ENCODE data around the gene MATK. TPM values are rescaled to one million over a fixed set of nuclear protein-coding genes. Genes with fewer than 3 reads are reported as not detected.

The MATK gene
- polyA plus RNA-seq, 1 donor from 2014 or later: 2.6 TPM

DNA sequence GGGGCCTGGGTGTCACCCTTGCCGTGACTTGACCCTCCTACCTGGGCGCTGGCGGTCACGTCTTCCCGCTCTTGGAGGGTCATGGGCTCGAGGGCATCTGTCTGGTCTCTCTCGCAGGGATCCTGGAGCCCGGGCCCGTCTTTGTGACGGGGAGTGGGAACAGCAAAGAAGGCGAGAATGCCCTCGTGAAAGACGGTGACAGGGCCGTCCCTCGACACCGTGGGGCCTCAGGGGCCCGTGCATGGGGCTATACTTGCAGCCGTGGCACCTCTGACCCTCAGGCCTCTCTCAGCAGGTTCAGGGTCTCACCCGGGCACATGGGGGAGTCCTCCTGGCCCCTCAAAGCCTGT lies 20.9 kb upstream of the MATK start:
- no peak for TF ChIP-seq EP300 (conservative IDR thresholded peaks at IDR 0.05; ENCODE audit: poor library complexity, severe bottlenecking)
- TF ChIP-seq, protein P1, sequence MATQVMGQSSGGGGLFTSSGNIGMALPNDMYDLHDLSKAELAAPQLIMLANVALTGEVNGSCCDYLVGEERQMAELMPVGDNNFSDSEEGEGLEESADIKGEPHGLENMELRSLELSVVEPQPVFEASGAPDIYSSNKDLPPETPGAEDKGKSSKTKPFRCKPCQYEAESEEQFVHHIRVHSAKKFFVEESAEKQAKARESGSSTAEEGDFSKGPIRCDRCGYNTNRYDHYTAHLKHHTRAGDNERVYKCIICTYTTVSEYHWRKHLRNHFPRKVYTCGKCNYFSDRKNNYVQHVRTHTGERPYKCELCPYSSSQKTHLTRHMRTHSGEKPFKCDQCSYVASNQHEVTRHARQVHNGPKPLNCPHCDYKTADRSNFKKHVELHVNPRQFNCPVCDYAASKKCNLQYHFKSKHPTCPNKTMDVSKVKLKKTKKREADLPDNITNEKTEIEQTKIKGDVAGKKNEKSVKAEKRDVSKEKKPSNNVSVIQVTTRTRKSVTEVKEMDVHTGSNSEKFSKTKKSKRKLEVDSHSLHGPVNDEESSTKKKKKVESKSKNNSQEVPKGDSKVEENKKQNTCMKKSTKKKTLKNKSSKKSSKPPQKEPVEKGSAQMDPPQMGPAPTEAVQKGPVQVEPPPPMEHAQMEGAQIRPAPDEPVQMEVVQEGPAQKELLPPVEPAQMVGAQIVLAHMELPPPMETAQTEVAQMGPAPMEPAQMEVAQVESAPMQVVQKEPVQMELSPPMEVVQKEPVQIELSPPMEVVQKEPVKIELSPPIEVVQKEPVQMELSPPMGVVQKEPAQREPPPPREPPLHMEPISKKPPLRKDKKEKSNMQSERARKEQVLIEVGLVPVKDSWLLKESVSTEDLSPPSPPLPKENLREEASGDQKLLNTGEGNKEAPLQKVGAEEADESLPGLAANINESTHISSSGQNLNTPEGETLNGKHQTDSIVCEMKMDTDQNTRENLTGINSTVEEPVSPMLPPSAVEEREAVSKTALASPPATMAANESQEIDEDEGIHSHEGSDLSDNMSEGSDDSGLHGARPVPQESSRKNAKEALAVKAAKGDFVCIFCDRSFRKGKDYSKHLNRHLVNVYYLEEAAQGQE (IDR thresholded peaks at IDR 0.05; ENCODE audit: borderline replicate concordance): no peak
- no peak for TF ChIP-seq SMC3 (conservative IDR thresholded peaks at IDR 0.05; ENCODE audit: poor library complexity)
- no peak for TF ChIP-seq MXI1 (conservative IDR thresholded peaks at IDR 0.05; ENCODE audit: poor library complexity, severe bottlenecking)
- no peak for TF ChIP-seq RAD21 (conservative IDR thresholded peaks at IDR 0.05)
- H3K36me3 ChIP-seq (ENCODE audit: insufficient read depth, low read length): no peaks in the 10 kb centered on the region

DNA sequence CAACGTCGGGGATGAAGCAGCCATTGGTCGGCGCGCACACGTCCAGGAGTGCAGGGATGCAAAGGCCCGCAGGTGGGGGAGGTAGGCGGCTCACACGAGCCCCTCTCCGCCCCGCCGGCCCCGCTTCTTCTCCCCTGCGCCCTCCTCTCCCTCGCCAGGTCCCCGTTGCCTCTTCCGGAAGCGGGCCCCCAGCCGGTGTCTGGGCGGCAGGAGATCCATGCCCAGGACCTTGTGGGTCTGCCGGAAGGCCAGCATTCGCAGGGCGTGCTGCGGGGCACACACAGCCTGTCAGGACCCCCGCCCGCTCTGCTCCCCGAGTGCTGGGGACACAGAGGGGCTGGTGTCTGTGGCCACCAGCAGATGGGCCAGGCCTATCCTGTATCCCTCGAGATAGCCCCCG lies 19.7 kb upstream of the MATK start:
- no peaks in the 10 kb centered on the region for H3K9me3 ChIP-seq (ENCODE audit: low read length)
- no peak overlapping the region for H3K4me3 ChIP-seq (ENCODE audit: low read length)
- H3K4me2 ChIP-seq (ENCODE audit: low read length): no peak overlapping the region
- peaks cover 7% of the 10 kb centered on the region for H3K27me3 ChIP-seq (ENCODE audit: insufficient read depth, low read depth, low read length)
- H3K79me2 ChIP-seq (replicated peaks; ENCODE audit: insufficient read depth, low read length): no peaks in the 10 kb centered on the region
- no peaks in the 10 kb centered on the region for H4K20me1 ChIP-seq (ENCODE audit: insufficient read depth)
- H3K9ac ChIP-seq (ENCODE audit: low read length): no peak overlapping the region
- H2AFZ ChIP-seq (ENCODE audit: low read depth, low read length): no peak overlapping the region
- no peak overlapping the region for H3K27ac ChIP-seq (ENCODE audit: low read length)
- H3K9me2 ChIP-seq (ENCODE audit: insufficient read depth, low read length): no peaks in the 10 kb centered on the region
- H3K36me3 ChIP-seq (ENCODE audit: insufficient read depth, low read length): no peaks in the 10 kb centered on the region
- H3F3A ChIP-seq (ENCODE audit: insufficient read depth, low read length, poor library complexity, severe bottlenecking): no peaks in the 10 kb centered on the region
- TF ChIP-seq POLR2AphosphoS5 (IDR thresholded peaks at IDR 0.05) (no peak), SMC3 (conservative IDR thresholded peaks at IDR 0.05; ENCODE audit: poor library complexity) (no peak), EP300 (conservative IDR thresholded peaks at IDR 0.05; ENCODE audit: poor library complexity, severe bottlenecking) (no peak), MXI1 (conservative IDR thresholded peaks at IDR 0.05; ENCODE audit: poor library complexity, severe bottlenecking) (no peak), RAD21 (conservative IDR thresholded peaks at IDR 0.05) (no peak), EZH2 (IDR thresholded peaks at IDR 0.05; ENCODE audit: borderline replicate concordance, insufficient read depth, low read length, poor library complexity, severe bottlenecking) (no peak), TAF1 (IDR thresholded peaks at IDR 0.05; ENCODE audit: low read depth) (no peak)
- TF ChIP-seq, protein P1 (IDR thresholded peaks at IDR 0.05; ENCODE audit: borderline replicate concordance): no peak
- TF ChIP-seq, protein P2, sequence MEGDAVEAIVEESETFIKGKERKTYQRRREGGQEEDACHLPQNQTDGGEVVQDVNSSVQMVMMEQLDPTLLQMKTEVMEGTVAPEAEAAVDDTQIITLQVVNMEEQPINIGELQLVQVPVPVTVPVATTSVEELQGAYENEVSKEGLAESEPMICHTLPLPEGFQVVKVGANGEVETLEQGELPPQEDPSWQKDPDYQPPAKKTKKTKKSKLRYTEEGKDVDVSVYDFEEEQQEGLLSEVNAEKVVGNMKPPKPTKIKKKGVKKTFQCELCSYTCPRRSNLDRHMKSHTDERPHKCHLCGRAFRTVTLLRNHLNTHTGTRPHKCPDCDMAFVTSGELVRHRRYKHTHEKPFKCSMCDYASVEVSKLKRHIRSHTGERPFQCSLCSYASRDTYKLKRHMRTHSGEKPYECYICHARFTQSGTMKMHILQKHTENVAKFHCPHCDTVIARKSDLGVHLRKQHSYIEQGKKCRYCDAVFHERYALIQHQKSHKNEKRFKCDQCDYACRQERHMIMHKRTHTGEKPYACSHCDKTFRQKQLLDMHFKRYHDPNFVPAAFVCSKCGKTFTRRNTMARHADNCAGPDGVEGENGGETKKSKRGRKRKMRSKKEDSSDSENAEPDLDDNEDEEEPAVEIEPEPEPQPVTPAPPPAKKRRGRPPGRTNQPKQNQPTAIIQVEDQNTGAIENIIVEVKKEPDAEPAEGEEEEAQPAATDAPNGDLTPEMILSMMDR (IDR thresholded peaks at IDR 0.05; ENCODE audit: poor library complexity, severe bottlenecking): no peak

More for the DNA sequence above, 20.9 kb upstream of the MATK start:
- no peaks in the 10 kb centered on the region for H3K9me3 ChIP-seq (ENCODE audit: low read length)
- no peak overlapping the region for H3K27ac ChIP-seq (ENCODE audit: low read length)
- H3K27me3 ChIP-seq (ENCODE audit: insufficient read depth, low read depth, low read length): peaks cover 3% of the 10 kb centered on the region
- no peak overlapping the region for H3K4me3 ChIP-seq (ENCODE audit: low read length)
- no peaks in the 10 kb centered on the region for H3K9me2 ChIP-seq (ENCODE audit: insufficient read depth, low read length)
- no peak overlapping the region for H2AFZ ChIP-seq (ENCODE audit: low read depth, low read length)
- H3K9ac ChIP-seq (ENCODE audit: low read length): no peak overlapping the region
- H4K20me1 ChIP-seq (ENCODE audit: insufficient read depth): no peaks in the 10 kb centered on the region
- H3K79me2 ChIP-seq (replicated peaks; ENCODE audit: insufficient read depth, low read length): no peaks in the 10 kb centered on the region
- H3F3A ChIP-seq (ENCODE audit: insufficient read depth, low read length, poor library complexity, severe bottlenecking): no peaks in the 10 kb centered on the region
- H3K4me2 ChIP-seq (ENCODE audit: low read length): no peak overlapping the region

All from neural cell (in vitro differentiated cells).